ENCODE results near the gene PTX4. TPM values are rescaled to one million over a fixed set of nuclear protein-coding genes. Genes with fewer than 3 reads are reported as not detected.

Gene PTX4
- total and polyA plus RNA-seq, 4 donors, result 0.26 to 0.33 TPM; not detected in 2

DNA sequence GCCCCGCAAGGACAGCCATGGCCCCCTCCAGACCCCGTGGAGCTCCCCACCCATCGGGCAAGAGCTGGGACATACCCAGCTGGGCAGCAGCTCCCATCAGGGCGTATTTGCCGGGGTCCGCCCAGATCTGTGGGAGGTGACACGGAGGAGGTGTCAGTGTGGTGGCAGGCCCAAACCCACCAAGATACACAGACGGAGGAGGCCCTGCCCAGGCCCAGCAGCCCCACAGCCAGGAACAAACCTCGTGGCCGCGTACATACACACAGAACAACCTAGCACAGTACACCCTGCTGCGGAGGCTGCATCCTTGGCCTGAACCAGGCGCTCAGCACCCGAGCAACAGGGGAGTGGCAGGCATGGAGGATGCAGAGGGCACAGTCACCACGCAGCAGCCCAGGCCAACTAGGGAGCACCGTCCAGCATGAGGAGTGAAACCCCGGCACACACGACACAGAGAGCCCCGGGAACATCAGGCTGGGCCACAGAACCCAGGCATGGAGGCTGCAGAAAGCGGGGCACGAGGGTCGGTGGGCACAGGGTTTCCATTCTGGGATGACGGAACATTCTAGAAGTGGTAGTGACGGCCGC lies 39.4 kb downstream of the PTX4 start:
- H3K4me1 ChIP-seq (ENCODE audit: control insufficient read depth in 1 of 2, insufficient read depth in 2 of 2, low read length in 2 of 2), result no peaks in the 10 kb centered on the region
- H3K27ac ChIP-seq (ENCODE audit: low read depth in 1 of 2, low read length in 2 of 2), result no peak overlapping the region
- H3K9me3 ChIP-seq (ENCODE audit: control insufficient read depth, low read length), result no peaks in the 10 kb centered on the region
- ATAC-seq (ENCODE audit: low FRiP score) (no peak), DNase-seq (no peak)
- H3K27me3 ChIP-seq (ENCODE audit: control insufficient read depth in 1 of 2, insufficient read depth in 2 of 2, low read length in 1 of 2), result no peaks in the 10 kb centered on the region
- no peak overlapping the region for H3K4me3 ChIP-seq (ENCODE audit: low read length in 2 of 2)
- intact Hi-C loops (cut with DNase I), result no loop called here
- 95 to 96% methylated on average over 25 of the region's 25 CpGs for WGBS, 2 donors
- H3K36me3 ChIP-seq (ENCODE audit: control insufficient read depth in 1 of 2, insufficient read depth in 2 of 2, low read length in 1 of 2), result peaks cover 0 to 6% of the 10 kb centered on the region in 2 donors

DNA sequence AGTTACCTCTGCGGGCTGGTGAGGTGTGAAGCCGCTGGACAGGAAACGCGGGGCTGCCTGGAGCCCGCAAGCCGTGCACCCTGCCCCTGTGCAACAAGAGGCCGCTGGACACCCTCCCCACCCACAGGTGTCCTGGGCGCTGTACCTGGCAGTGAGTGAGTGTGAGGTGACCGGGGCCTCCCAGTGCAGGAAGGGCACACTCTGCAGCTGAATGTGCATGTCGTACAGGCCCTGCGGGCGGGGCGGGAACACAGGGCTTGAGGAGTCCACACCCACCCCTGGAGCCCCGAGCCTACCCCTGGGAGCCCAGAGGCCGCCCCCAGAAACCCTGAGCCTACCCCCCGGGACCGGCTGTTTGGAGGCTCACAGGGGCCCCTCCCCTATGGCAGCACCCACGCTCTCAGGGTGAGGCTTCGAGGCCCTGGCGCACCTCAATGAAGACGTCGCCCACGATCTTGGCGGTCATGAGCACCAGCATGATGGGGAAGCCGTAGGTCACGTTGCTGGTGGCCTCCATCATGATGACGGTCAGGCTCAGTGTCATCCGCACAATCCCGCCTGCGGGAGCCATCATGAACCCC lies 40.1 kb downstream of the PTX4 start:
- DNase-seq (no peak), ATAC-seq (ENCODE audit: low FRiP score) (no peak)
- Histone ChIP-seq H3K27ac (ENCODE audit: low read depth in 1 of 2, low read length in 2 of 2) (no peak overlapping the region), H3K27me3 (ENCODE audit: control insufficient read depth in 1 of 2, insufficient read depth in 2 of 2, low read length in 1 of 2) (no peaks in the 10 kb centered on the region), H3K36me3 (ENCODE audit: control insufficient read depth in 1 of 2, insufficient read depth in 2 of 2, low read length in 1 of 2) (peaks cover 0 to 4% of the 10 kb centered on the region in 2 donors), H3K4me3 (ENCODE audit: low read length in 2 of 2) (no peak overlapping the region), H3K4me1 (ENCODE audit: control insufficient read depth in 1 of 2, insufficient read depth in 2 of 2, low read length in 2 of 2) (no peaks in the 10 kb centered on the region), H3K9me3 (ENCODE audit: control insufficient read depth, low read length) (no peaks in the 10 kb centered on the region)
- intact Hi-C loops (cut with DNase I), result no loop called here
- 94 to 96% methylated on average over 29 to 30 of the region's 30 CpGs for WGBS, 2 donors

DNA sequence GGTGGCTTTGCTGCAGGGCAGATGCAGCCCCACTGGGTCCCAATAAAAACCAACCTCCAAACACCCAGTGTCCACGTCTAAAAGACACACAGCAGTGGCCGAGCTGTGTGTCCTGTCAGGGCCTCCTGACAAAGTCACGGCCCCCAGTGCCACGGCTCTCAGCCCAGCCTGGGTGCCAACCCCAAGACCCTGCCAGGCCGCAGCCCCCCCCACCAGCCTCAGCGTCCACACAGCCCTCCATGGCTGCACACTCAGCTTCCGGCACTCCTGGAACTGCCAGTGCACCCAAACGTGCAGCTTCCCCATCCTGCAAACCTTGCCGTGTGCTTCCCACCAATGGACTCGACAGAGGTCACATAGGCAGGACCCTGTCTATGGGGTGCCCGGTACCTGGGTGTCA lies 40.8 kb downstream of the PTX4 start:
- intact Hi-C loops (cut with DNase I), result no loop called here
- Histone ChIP-seq H3K27ac (ENCODE audit: low read depth in 1 of 2, low read length in 2 of 2) (no peak overlapping the region), H3K4me3 (ENCODE audit: low read length in 2 of 2) (no peak overlapping the region), H3K4me1 (ENCODE audit: control insufficient read depth in 1 of 2, insufficient read depth in 2 of 2, low read length in 2 of 2) (no peaks in the 10 kb centered on the region), H3K27me3 (ENCODE audit: control insufficient read depth in 1 of 2, insufficient read depth in 2 of 2, low read length in 1 of 2) (no peaks in the 10 kb centered on the region), H3K36me3 (ENCODE audit: control insufficient read depth in 1 of 2, insufficient read depth in 2 of 2, low read length in 1 of 2) (peaks cover 0 to 1% of the 10 kb centered on the region in 2 donors), H3K9me3 (ENCODE audit: control insufficient read depth, low read length) (no peaks in the 10 kb centered on the region)
- DNase-seq, result no peak
- ATAC-seq (ENCODE audit: low FRiP score), result no peak
- WGBS, 2 donors, result 92 to 93% methylated on average over 11 of the region's 11 CpGs

DNA sequence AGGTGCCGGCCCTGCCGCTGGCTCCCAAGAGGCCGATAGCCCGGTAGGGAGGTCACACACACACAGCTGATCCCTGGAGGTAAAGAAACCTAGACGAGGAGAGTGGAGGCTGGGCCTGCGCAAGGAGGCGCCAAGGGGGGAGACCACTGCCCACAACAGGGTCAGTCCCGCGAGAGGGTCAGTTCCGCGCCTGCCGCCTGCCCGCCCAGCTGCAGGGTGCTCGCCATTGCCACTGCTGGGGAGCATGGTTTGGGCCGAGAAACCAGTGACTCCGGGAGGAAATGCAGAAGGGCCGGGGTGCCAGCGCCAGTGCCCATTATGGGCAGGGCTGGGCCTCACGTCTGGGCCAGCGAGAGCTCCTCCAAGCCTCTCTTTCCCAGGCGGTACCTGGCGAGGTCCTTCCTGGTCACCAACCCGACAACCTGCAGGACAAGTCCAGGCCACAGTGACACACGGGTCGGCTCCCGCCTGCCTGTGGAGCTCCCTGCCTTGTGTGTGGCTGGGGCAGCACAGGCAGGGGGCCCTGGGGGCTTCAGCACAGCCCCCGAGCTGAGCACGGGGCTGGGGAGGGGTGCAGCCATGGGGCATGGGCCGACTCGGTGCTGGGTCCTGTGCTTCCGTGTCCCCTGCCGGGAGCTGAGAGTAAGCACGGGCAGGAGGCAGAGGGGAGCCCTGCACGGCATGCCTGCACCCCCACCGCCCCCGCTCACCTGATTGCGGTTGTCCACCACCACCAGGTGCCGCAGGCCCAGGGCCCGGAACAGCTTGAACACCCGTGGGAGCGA lies 42.3 kb downstream of the PTX4 start:
- 90 to 91% methylated on average over 38 to 41 of the region's 41 CpGs for WGBS, 2 donors
- intact Hi-C loops (cut with DNase I), result no loop called here
- DNase-seq (no peak), ATAC-seq (ENCODE audit: low FRiP score) (no peak)
- Histone ChIP-seq H3K4me3 (ENCODE audit: low read length in 2 of 2) (no peak overlapping the region), H3K9me3 (ENCODE audit: control insufficient read depth, low read length) (no peaks in the 10 kb centered on the region), H3K27ac (ENCODE audit: low read depth in 1 of 2, low read length in 2 of 2) (no peak overlapping the region), H3K36me3 (ENCODE audit: control insufficient read depth in 1 of 2, insufficient read depth in 2 of 2, low read length in 1 of 2) (no peaks in the 10 kb centered on the region), H3K27me3 (ENCODE audit: control insufficient read depth in 1 of 2, insufficient read depth in 2 of 2, low read length in 1 of 2) (no peaks in the 10 kb centered on the region), H3K4me1 (ENCODE audit: control insufficient read depth in 1 of 2, insufficient read depth in 2 of 2, low read length in 2 of 2) (no peaks in the 10 kb centered on the region)

DNA sequence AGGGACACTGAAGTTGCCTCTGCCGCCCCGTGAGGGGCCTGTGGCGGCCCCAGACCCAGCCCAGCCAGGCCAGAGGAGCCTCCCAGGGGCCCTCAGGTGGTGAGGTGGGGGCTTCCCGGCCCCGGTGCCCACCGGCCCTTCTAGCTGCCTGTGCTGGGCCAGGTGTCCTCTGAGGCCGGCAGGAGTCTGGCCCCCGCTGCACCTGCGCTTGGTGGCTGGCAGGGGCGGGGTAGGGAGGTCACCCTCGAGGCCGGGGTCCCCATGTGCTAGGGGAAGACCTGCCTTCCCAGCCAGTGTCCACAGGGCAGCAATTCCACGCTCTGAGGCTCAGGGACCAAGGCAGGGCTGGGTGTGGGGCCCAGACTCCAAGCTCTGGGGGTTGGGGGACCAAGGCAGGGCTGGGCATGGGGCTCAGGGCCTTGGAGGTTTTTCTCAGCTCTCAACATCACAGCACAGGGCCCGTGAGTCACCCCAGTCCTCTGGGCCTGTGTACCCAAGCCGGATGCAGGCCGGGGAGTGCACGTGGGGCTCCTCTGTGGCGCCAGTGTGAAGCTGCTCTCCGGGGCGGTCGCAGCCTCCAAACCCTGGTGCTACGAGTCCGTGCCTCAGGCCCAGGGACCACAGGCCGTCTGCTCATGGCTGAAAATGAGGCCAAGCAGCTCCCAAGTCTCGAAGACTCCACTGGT lies 43.1 kb downstream of the PTX4 start:
- no peak for ATAC-seq (ENCODE audit: low FRiP score)
- WGBS, 2 donors, result 89 to 92% methylated on average over 25 of the region's 25 CpGs
- no peaks in the 10 kb centered on the region for H3K27me3 ChIP-seq (ENCODE audit: control insufficient read depth in 1 of 2, insufficient read depth in 2 of 2, low read length in 1 of 2)
- DNase-seq, result no peak
- no peaks in the 10 kb centered on the region for H3K4me1 ChIP-seq (ENCODE audit: control insufficient read depth in 1 of 2, insufficient read depth in 2 of 2, low read length in 2 of 2)
- H3K4me3 ChIP-seq (ENCODE audit: low read length in 2 of 2), result no peak overlapping the region
- no peaks in the 10 kb centered on the region for H3K9me3 ChIP-seq (ENCODE audit: control insufficient read depth, low read length)
- intact Hi-C loops (cut with DNase I), result loop anchor here in 1 of 2 donors (2.0 kb wide), 1 partner anchor 51 kb away; no protein-coding TSS in a partner anchor
- no peak overlapping the region for H3K27ac ChIP-seq (ENCODE audit: low read depth in 1 of 2, low read length in 2 of 2)
- H3K36me3 ChIP-seq (ENCODE audit: control insufficient read depth in 1 of 2, insufficient read depth in 2 of 2, low read length in 1 of 2), result no peaks in the 10 kb centered on the region

DNA sequence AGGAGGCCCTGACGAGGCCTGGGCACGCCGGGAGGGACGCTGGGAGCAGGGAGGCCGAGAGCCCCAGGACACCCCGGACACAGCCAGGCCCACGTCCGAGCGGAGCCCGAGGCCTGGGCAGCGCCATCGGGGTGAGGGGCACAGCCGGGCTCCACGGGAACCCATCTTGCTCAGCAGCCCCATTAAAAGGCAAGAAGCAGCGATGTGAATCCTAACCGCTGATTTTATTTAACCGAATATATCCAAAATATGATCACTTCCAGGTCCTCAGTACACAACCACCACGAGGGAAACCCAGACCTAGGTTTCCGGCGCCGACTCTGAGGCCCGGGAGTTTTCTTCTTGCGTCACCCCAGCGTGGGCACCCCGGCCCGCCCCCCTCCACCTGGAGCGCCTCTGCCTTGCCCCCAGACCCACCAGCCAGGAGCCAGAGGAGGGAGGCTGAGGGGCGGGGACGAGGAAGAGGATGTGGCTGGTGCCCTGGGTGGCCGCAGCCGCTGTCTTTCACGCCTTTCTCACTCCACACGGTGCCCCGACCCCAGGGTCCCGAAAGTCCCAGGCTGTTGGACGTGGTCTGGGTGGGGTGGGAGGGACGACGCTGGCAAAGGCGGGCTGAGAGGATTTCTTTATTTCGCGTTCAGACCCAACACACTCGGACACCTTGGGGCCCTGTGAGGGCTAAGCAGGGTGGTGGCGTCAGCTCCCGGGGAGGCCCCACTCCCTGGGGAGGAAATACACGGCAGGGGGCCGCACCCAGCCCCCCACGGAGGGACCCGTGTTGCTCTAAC lies 43.8 kb downstream of the PTX4 start:
- H3K4me1 ChIP-seq (ENCODE audit: control insufficient read depth in 1 of 2, insufficient read depth in 2 of 2, low read length in 2 of 2), result no peaks in the 10 kb centered on the region
- no peaks in the 10 kb centered on the region for H3K9me3 ChIP-seq (ENCODE audit: control insufficient read depth, low read length)
- DNase-seq (no peak), ATAC-seq (ENCODE audit: low FRiP score) (no peak)
- no peaks in the 10 kb centered on the region for H3K36me3 ChIP-seq (ENCODE audit: control insufficient read depth in 1 of 2, insufficient read depth in 2 of 2, low read length in 1 of 2)
- intact Hi-C loops (cut with DNase I), result loop anchor here in 1 of 2 donors (2.0 kb wide), 1 partner anchor 50 kb away; no protein-coding TSS in a partner anchor
- no peak overlapping the region for H3K27ac ChIP-seq (ENCODE audit: low read depth in 1 of 2, low read length in 2 of 2)
- no peaks in the 10 kb centered on the region for H3K27me3 ChIP-seq (ENCODE audit: control insufficient read depth in 1 of 2, insufficient read depth in 2 of 2, low read length in 1 of 2)
- 88 to 89% methylated on average over 48 of the region's 48 CpGs for WGBS, 2 donors
- H3K4me3 ChIP-seq (ENCODE audit: low read length in 2 of 2), result no peak overlapping the region

DNA sequence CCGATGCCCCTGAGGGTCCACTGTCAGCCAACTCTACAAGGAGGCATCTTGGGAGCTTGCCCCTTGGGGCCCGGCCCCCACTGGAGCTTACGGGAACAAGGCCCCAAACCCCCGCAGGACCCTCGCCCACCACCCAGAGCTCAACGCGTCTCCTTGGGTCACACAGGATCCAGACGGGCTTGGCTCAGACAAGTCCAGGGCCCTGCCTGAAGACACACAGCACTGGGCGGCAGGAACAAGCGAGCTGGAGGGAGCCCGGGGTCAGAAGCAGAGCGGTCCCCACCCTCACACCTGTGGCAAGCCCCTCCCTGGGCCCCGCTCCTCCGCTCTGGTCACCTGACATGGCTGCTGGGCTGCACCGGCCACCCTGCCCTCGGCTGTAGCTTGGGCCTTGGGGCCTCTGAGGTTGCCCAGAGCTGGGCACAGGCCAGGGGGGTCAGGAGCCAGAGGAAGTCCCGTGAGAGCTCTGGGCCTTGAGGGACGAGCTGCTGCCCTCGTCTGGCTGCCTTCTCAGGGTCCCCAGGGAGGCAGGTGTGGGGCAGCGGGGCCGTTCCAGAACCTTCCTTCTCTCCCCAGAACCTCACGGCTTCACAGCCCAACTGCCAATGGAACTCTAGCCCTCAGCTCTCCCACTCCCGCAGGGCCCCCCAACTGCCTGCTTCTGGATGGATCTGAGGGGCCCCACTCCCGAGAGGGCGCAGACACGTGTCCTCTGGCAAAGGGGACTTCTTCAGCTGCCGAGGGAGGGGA lies 44.6 kb downstream of the PTX4 start, which contains the start of gene CCDC154:
CCDC154 (minus strand) TSS at position 577 of the 750 bp plus-strand sequence; CDS start at position 343, 234 bp downstream.
- Histone ChIP-seq H3K27me3 (ENCODE audit: control insufficient read depth in 1 of 2, insufficient read depth in 2 of 2, low read length in 1 of 2) (no peaks in the 10 kb centered on the region), H3K36me3 (ENCODE audit: control insufficient read depth in 1 of 2, insufficient read depth in 2 of 2, low read length in 1 of 2) (no peaks in the 10 kb centered on the region), H3K4me3 (ENCODE audit: low read length in 2 of 2) (no peak within 1 kb of the TSS), H3K4me1 (ENCODE audit: control insufficient read depth in 1 of 2, insufficient read depth in 2 of 2, low read length in 2 of 2) (no peaks in the 10 kb centered on the region), H3K27ac (ENCODE audit: low read depth in 1 of 2, low read length in 2 of 2) (no peak within 1 kb of the TSS), H3K9me3 (ENCODE audit: control insufficient read depth, low read length) (no peaks in the 10 kb centered on the region)
- DNase-seq, result no peak
- no peak for ATAC-seq (ENCODE audit: low FRiP score)
- WGBS, 2 donors, result 70 to 72% methylated on average over 23 to 27 of the region's 27 CpGs
- intact Hi-C loops (cut with DNase I), result loop anchor here in 1 of 2 donors (2.0 kb wide), 1 partner anchor 49 kb away; no protein-coding TSS in a partner anchor
